ENCODE data around the gene SPOCK3. TPM values are rescaled to one million over a fixed set of nuclear protein-coding genes. Genes with fewer than 3 reads are reported as not detected.

Gene SPOCK3
- total RNA-seq, 1 donor from 2014 or later: not detected

DNA sequence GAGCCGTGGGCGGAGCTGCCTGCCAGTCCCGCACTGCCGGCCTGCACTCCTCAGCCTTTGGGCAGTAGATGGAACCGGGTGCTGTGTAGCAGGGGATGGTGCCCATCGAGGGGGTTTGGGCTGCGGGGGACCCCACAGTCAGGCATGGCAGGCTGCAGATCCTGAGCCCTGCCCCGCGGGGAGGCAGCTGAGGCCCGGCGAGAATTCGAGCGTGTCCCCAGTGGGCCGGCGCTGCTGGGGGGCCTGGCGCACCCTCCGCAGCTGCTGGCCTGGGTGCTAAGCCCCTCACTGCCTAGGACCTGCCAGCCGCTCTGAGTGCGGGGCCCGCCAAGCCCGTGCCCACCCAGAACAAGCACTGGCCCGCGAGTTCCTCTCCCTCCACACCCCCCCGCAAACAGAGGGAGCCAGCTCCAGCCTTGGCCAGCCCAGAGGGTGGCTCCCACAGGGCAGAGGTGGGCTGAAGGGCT lies 391.5 kb downstream of the SPOCK3 start:
- intact Hi-C loops (cut with DNase I): no loop called here
- DNase-seq: no peak

GRCh38 chr4:166839615-166840251 lies 394.6 kb downstream of the SPOCK3 start:
- intact Hi-C loops (cut with DNase I): no loop called here
- TF ChIP-seq, protein P1, sequence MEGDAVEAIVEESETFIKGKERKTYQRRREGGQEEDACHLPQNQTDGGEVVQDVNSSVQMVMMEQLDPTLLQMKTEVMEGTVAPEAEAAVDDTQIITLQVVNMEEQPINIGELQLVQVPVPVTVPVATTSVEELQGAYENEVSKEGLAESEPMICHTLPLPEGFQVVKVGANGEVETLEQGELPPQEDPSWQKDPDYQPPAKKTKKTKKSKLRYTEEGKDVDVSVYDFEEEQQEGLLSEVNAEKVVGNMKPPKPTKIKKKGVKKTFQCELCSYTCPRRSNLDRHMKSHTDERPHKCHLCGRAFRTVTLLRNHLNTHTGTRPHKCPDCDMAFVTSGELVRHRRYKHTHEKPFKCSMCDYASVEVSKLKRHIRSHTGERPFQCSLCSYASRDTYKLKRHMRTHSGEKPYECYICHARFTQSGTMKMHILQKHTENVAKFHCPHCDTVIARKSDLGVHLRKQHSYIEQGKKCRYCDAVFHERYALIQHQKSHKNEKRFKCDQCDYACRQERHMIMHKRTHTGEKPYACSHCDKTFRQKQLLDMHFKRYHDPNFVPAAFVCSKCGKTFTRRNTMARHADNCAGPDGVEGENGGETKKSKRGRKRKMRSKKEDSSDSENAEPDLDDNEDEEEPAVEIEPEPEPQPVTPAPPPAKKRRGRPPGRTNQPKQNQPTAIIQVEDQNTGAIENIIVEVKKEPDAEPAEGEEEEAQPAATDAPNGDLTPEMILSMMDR (IDR thresholded peaks at IDR 0.05): no peak
- no peaks in the 10 kb centered on the region for H3K27me3 ChIP-seq
- DNase-seq: no peak
- no peak overlapping the region for H3K4me3 ChIP-seq
- ATAC-seq: no peak
- no peaks in the 10 kb centered on the region for H3K36me3 ChIP-seq
- H3K9me3 ChIP-seq: no peaks in the 10 kb centered on the region
- H3K27ac ChIP-seq: no peak overlapping the region
- H3K4me1 ChIP-seq: no peaks in the 10 kb centered on the region

More for the DNA sequence above, 391.5 kb downstream of the SPOCK3 start:
- ATAC-seq: peak; percentile 38
- Histone ChIP-seq H3K27me3 (no peaks in the 10 kb centered on the region), H3K4me3 (no peak overlapping the region), H3K9me3 (peaks cover 5% of the 10 kb centered on the region), H3K4me1 (no peaks in the 10 kb centered on the region), H3K27ac (no peak overlapping the region), H3K36me3 (no peaks in the 10 kb centered on the region)
- TF ChIP-seq, protein P1 (IDR thresholded peaks at IDR 0.05): no peak

DNA sequence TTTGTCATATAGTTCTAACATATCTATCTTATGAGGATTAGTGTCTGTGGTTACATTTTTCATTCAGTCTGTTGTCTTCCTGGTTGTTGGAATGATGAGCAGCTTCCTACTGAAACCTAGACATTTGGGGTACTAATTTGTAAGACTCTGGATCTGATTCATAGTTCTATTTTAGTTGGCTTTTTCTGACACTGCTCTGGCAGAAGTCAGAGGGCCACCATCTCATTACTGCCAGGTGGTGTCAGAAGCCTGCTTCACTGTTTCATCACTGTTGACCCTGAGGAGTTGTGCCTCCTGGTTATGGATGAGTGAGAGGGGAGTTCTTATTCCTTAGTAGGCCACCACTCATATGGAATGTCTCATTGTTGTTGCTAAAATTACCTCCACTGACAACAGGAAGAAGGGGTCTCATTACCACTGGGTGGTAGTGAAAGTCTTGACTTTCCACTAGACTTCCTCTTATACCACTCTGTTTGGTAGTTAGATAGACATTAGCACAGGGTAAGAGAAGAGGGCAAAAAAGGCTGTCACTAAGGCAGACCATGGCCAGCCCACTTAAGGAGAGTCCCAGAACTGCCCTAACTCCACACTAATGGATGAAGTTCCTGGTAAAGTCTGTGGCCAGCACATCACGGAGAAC lies 395.2 kb downstream of the SPOCK3 start:
- no peaks in the 10 kb centered on the region for H3K9me3 ChIP-seq
- intact Hi-C loops (cut with DNase I): no loop called here
- H3K27ac ChIP-seq: no peak overlapping the region
- TF ChIP-seq, protein P1 (IDR thresholded peaks at IDR 0.05): no peak
- no peaks in the 10 kb centered on the region for H3K36me3 ChIP-seq
- H3K4me3 ChIP-seq: no peak overlapping the region
- H3K27me3 ChIP-seq: no peaks in the 10 kb centered on the region
- no peaks in the 10 kb centered on the region for H3K4me1 ChIP-seq
- ATAC-seq: no peak
- DNase-seq: no peak

GRCh38 chr4:166836865-166837264 lies 397.4 kb downstream of the SPOCK3 start:
- H3K36me3 ChIP-seq: no peaks in the 10 kb centered on the region
- DNase-seq (no peak), ATAC-seq (no peak)
- intact Hi-C loops (cut with DNase I): no loop called here
- no peaks in the 10 kb centered on the region for H3K27me3 ChIP-seq
- no peaks in the 10 kb centered on the region for H3K9me3 ChIP-seq
- TF ChIP-seq, protein P1 (IDR thresholded peaks at IDR 0.05): no peak
- no peak overlapping the region for H3K4me3 ChIP-seq
- no peaks in the 10 kb centered on the region for H3K4me1 ChIP-seq
- H3K27ac ChIP-seq: no peak overlapping the region

DNA sequence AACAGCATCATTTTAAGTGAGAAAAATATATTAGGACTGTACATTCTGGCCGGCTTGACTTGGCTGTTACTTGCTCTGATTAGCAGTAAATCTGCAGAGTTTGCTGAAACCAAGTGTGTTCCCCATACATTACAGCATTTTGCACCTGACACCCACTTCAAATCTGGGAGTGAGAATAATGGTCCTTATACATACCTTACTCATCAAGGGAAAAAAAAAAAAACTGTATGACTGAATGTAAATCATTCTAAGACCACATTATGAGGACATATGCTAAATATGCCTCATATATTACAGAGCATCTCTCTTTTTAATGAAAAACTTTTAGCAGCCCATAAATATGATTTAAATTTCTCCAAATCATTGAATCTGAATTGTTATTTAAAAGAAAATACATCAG lies 406.7 kb downstream of the SPOCK3 start:
- Histone ChIP-seq H3K9me3 (no peaks in the 10 kb centered on the region), H3K27me3 (no peaks in the 10 kb centered on the region), H3K4me1 (no peaks in the 10 kb centered on the region), H3K4me3 (no peak overlapping the region), H3K27ac (no peak overlapping the region), H3K36me3 (no peaks in the 10 kb centered on the region)
- intact Hi-C loops (cut with DNase I): no loop called here
- DNase-seq: no peak
- no peak for ATAC-seq
- TF ChIP-seq, protein P1 (IDR thresholded peaks at IDR 0.05): no peak
